ENCODE data around the gene DIP2C. TPM values are rescaled to one million over a fixed set of nuclear protein-coding genes. Genes with fewer than 3 reads are reported as not detected.

Gene DIP2C
- total RNA-seq, 2 donors from 2014 or later, result 12.3 to 41.8 TPM

DNA sequence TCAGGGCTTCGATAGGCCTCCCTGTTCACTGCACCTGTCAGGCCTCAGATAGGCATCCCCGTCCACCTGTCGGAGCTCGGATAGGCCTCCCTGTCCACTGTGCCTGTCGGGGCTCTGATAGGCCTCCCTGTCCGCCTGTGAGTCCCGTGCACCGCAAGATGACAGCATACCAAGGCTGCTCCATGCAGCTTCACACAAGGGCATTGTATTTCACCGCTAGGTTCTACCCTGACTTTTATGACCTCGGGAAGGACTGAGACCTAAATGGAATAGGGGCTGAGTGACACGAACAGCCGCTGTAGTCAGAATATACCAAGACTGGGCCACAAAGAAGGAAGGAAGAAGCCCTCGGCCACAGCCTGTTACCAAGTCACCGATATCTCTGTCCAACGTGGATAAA lies 271.2 kb downstream of the DIP2C start:
- intact Hi-C loops (cut with DNase I), result no loop called here
- TF ChIP-seq, protein P1, sequence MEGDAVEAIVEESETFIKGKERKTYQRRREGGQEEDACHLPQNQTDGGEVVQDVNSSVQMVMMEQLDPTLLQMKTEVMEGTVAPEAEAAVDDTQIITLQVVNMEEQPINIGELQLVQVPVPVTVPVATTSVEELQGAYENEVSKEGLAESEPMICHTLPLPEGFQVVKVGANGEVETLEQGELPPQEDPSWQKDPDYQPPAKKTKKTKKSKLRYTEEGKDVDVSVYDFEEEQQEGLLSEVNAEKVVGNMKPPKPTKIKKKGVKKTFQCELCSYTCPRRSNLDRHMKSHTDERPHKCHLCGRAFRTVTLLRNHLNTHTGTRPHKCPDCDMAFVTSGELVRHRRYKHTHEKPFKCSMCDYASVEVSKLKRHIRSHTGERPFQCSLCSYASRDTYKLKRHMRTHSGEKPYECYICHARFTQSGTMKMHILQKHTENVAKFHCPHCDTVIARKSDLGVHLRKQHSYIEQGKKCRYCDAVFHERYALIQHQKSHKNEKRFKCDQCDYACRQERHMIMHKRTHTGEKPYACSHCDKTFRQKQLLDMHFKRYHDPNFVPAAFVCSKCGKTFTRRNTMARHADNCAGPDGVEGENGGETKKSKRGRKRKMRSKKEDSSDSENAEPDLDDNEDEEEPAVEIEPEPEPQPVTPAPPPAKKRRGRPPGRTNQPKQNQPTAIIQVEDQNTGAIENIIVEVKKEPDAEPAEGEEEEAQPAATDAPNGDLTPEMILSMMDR (IDR thresholded peaks at IDR 0.05), result no peak
- no peak for TF ChIP-seq POLR2AphosphoS5 (IDR thresholded peaks at IDR 0.05)
- Histone ChIP-seq H3K4me1 (replicated peaks) (no peaks in the 10 kb centered on the region), H3K4me3 (no peak overlapping the region), H3K36me3 (no peaks in the 10 kb centered on the region), H3K27me3 (replicated peaks; ENCODE audit: insufficient read depth) (no peaks in the 10 kb centered on the region), H3K9me3 (no peaks in the 10 kb centered on the region), H3K27ac (no peak overlapping the region)
- DNase-seq (ENCODE audit: low spot score), result no peak
- WGBS, result 93% methylated on average over 15 of the region's 15 CpGs

- Histone ChIP-seq H3K27me3 (replicated peaks; ENCODE audit: insufficient read depth) (no peaks in the 10 kb centered on the region), H3K27ac (no peak overlapping the region), H3K9me3 (no peaks in the 10 kb centered on the region), H3K36me3 (no peaks in the 10 kb centered on the region), H3K4me1 (replicated peaks) (no peaks in the 10 kb centered on the region), H3K4me3 (no peak overlapping the region)
- 80% methylated on average over 13 of the region's 13 CpGs for WGBS
- TF ChIP-seq, protein P1 (IDR thresholded peaks at IDR 0.05), result no peak
- TF ChIP-seq POLR2AphosphoS5 (IDR thresholded peaks at IDR 0.05), result no peak
- no peak for TF ChIP-seq POLR2A (IDR thresholded peaks at IDR 0.05)
- DNase-seq (ENCODE audit: low spot score), result no peak
- intact Hi-C loops (cut with DNase I), result no loop called here
Observed at GRCh38 chr10:416091-416515, 273.4 kb downstream of the DIP2C start.

DNA sequence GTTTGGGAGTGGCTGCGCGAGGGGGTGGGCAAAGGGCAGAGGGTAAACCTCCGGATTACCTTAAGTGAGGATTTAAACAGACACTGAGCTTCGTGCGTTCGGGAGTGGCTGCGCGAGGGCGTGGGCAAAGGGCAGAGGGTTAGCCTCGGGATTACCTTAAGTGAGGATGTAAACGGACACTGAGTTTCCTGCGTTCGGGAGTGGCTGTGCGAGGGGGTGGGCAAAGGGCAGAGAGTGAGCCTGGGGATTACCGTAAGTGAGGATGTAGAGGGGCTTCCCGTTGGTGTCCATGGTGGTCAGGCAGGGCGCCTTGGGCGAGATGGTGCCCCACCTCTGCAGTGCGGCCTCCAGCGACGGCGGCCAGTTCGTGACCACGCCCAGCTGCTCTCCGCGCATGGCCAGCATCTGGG lies 275.8 kb downstream of the DIP2C start:
- no peaks in the 10 kb centered on the region for H3K9me3 ChIP-seq
- H3K4me3 ChIP-seq, result no peak overlapping the region
- H3K4me1 ChIP-seq (replicated peaks), result no peaks in the 10 kb centered on the region
- intact Hi-C loops (cut with DNase I), result no loop called here
- H3K27me3 ChIP-seq (replicated peaks; ENCODE audit: insufficient read depth), result no peaks in the 10 kb centered on the region
- H3K36me3 ChIP-seq, result no peaks in the 10 kb centered on the region
- no peak for DNase-seq (ENCODE audit: low spot score)
- H3K27ac ChIP-seq, result no peak overlapping the region
- 85% methylated on average over 26 of the region's 26 CpGs for WGBS
- TF ChIP-seq POLR2AphosphoS5 (IDR thresholded peaks at IDR 0.05) (no peak), POLR2A (IDR thresholded peaks at IDR 0.05) (no peak)
- TF ChIP-seq, protein P1 (IDR thresholded peaks at IDR 0.05), result no peak

GRCh38 chr10:412109-412508 lies 277.4 kb downstream of the DIP2C start:
- intact Hi-C loops (cut with DNase I), result no loop called here
- Histone ChIP-seq H3K9me3 (no peaks in the 10 kb centered on the region), H3K27me3 (replicated peaks; ENCODE audit: insufficient read depth) (no peaks in the 10 kb centered on the region), H3K36me3 (no peaks in the 10 kb centered on the region), H3K4me3 (no peak overlapping the region), H3K4me1 (replicated peaks) (no peaks in the 10 kb centered on the region), H3K27ac (no peak overlapping the region)
- WGBS, result 76% methylated on average over 10 of the region's 10 CpGs
- no peak for DNase-seq (ENCODE audit: low spot score)
- TF ChIP-seq POLR2AphosphoS5 (IDR thresholded peaks at IDR 0.05) (no peak), POLR2A (IDR thresholded peaks at IDR 0.05) (no peak)
- TF ChIP-seq, protein P1 (IDR thresholded peaks at IDR 0.05), result no peak

GRCh38 chr10:411603-412002 lies 277.9 kb downstream of the DIP2C start:
- H3K9me3 ChIP-seq, result no peaks in the 10 kb centered on the region
- TF ChIP-seq POLR2AphosphoS5 (IDR thresholded peaks at IDR 0.05) (no peak), POLR2A (IDR thresholded peaks at IDR 0.05) (no peak)
- TF ChIP-seq, protein P1 (IDR thresholded peaks at IDR 0.05), result no peak
- intact Hi-C loops (cut with DNase I), result no loop called here
- H3K4me3 ChIP-seq, result no peak overlapping the region
- no peaks in the 10 kb centered on the region for H3K4me1 ChIP-seq (replicated peaks)
- WGBS, result 97% methylated on average over 13 of the region's 13 CpGs
- H3K36me3 ChIP-seq, result no peaks in the 10 kb centered on the region
- no peak overlapping the region for H3K27ac ChIP-seq
- H3K27me3 ChIP-seq (replicated peaks; ENCODE audit: insufficient read depth), result no peaks in the 10 kb centered on the region
- DNase-seq (ENCODE audit: low spot score), result no peak

Data from prostate gland (tissue), 2 donors.